ENCODE measurements around the gene CLTB.

CLTB gene

DNA sequence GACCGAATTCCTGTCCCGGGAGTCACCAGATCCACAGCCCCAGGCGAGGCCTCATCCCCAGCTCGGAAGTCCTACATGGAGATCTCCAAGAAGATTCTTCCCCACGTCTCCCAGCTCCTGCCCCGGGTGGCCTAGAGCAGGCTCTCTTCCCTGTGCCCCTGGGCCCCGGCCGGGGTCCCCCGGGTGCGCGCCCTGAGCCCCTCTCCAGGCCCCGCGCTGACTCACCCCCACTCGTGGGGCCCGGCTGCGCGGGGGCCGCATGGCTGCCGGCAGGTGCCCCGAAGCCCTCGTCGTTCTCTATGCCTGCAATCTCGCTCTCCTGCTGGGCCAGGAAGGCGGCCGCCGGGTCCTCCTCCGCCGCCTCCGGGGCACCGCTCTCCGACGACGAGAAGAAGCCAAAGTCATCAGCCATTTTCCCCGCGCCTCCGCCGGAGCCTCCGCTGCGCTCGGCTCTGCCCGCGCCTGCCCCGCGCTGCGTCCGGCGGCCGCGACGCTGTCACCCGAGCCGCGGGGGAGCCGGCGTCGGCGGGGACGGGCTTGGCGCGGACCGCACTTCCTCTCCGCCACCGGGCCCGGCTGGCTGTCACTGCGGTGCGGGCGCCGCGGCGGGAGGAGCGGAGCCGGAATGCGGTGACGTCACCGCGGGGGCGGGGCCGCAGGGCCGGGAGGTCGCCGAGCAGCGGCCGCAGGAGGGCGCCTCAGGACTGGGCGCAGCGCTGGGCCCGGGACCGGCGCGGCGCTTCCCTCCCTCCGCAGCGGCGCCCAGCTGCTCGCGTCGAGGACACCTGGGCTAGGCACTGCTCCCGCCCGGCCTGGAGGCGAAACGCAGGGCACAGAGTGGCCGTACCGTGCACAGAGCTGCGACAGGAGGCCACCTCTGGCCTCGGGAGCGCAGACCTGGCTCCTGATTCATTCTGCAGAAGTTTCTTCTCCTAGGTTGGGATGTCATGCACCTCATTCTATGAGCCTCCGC is at the start of gene CLTB:
Gene CLTB, minus strand, starts transcription at position 588 of the 973 bp plus-strand sequence. Its CDS starts 176 bp downstream, at position 412.
- ChIA-PET CTCF (interaction anchor here (0.6 to 4.8 kb wide), 33 partner anchors 10 to 686 kb away, joined by 3 to 33 read pairs (median 4); partner anchors contain the start of genes FAF2 and TSPAN17), POLR2A (interaction anchor here (0.5 kb wide), 1 partner anchor 29 kb away, joined by 3 read pairs; no protein-coding TSS in a partner anchor)
- TF ChIP-seq, protein P1, sequence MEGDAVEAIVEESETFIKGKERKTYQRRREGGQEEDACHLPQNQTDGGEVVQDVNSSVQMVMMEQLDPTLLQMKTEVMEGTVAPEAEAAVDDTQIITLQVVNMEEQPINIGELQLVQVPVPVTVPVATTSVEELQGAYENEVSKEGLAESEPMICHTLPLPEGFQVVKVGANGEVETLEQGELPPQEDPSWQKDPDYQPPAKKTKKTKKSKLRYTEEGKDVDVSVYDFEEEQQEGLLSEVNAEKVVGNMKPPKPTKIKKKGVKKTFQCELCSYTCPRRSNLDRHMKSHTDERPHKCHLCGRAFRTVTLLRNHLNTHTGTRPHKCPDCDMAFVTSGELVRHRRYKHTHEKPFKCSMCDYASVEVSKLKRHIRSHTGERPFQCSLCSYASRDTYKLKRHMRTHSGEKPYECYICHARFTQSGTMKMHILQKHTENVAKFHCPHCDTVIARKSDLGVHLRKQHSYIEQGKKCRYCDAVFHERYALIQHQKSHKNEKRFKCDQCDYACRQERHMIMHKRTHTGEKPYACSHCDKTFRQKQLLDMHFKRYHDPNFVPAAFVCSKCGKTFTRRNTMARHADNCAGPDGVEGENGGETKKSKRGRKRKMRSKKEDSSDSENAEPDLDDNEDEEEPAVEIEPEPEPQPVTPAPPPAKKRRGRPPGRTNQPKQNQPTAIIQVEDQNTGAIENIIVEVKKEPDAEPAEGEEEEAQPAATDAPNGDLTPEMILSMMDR (IDR thresholded peaks at IDR 0.05; ENCODE audit: control extremely low read depth, extremely low read depth, low read depth, missing control alignments), result peak; percentile 87
- DNase-seq (ENCODE audit: extremely low spot score), result peak; percentile 95

- ChIA-PET POLR2A (no interaction called here), CTCF (interaction anchor here (0.7 to 7.2 kb wide), 2 partner anchors 12 to 13 kb away, joined by 3 to 47 read pairs; partner anchors contain the start of gene FAF2)
- TF ChIP-seq, protein P1 (IDR thresholded peaks at IDR 0.05; ENCODE audit: control extremely low read depth, extremely low read depth, low read depth, missing control alignments), result no peak
Measured at GRCh38 chr5:176463113-176463764, 46.9 kb upstream of the CLTB start.

DNA sequence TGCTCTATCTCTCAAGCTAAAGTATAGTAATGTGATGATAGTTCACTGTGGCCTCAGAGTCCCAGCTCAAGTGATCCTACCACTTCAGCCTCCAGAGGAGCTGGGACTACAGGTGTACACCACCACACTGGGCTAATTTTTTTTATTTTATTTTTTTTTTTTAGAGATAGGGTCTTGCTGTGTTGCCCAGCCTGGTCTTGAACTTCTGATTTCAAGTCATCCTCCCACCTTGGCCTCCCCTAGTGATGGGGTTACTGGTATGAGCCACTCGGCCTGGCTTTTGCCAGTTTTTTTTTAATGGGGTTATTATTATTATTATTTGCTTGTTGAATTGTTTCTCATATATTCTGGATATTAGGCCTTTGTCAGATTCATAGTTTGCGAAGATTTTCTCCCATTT is 45.0 kb upstream of the CLTB start:
- POLR2A ChIA-PET, result interaction anchor here (0.6 kb wide), 1 partner anchor 78 kb away, joined by 3 read pairs; no protein-coding TSS in a partner anchor
- CTCF ChIA-PET, result interaction anchor here (7.2 kb wide), 1 partner anchor 11 kb away, joined by 47 read pairs; the partner anchor contains the start of gene FAF2
- no peak for DNase-seq (ENCODE audit: extremely low spot score)
- TF ChIP-seq, protein P1 (IDR thresholded peaks at IDR 0.05; ENCODE audit: control extremely low read depth, extremely low read depth, low read depth, missing control alignments), result no peak

More at GRCh38 chr5:176463113-176463764, 46.9 kb upstream of the CLTB start:
- DNase-seq (ENCODE audit: extremely low spot score), result no peak

DNA sequence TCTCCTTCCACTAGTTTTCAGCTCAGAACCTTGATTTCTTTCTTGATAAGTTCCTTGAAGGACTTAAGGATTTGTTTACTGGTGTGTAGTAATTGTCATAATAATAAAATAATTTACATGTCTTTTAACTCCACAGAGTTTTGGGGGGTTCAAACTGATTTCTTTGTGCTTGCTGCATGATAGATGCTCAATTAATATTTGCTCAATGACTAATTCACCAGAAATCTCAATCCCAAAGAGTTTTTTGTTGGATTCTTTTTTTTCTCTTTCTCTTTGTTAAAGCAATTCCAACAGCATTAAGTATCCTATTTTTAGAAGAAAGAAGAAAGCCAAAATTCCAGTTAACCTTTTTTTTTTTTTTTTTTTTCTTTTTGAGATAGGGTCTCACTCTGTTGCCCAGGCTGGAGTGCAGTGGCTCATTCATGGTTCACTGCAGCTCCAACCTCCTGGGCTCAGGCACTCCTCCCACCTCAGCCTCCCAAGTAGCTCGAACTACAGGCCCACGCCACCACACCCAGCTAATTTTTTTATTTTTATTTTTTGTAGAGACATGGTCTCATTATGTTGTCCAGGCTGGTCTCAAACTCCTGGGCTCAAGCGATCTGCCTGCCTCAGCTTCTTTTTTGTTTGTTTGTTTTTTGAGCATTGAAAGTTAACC is 42.7 kb upstream of the CLTB start:
- TF ChIP-seq, protein P1 (IDR thresholded peaks at IDR 0.05; ENCODE audit: control extremely low read depth, extremely low read depth, low read depth, missing control alignments), result no peak
- DNase-seq (ENCODE audit: extremely low spot score), result no peak
- ChIA-PET POLR2A (no interaction called here), CTCF (interaction anchor here (1.0 to 7.2 kb wide), 2 partner anchors 9 to 86 kb away, joined by 3 to 47 read pairs; partner anchors contain the start of gene FAF2)

DNA sequence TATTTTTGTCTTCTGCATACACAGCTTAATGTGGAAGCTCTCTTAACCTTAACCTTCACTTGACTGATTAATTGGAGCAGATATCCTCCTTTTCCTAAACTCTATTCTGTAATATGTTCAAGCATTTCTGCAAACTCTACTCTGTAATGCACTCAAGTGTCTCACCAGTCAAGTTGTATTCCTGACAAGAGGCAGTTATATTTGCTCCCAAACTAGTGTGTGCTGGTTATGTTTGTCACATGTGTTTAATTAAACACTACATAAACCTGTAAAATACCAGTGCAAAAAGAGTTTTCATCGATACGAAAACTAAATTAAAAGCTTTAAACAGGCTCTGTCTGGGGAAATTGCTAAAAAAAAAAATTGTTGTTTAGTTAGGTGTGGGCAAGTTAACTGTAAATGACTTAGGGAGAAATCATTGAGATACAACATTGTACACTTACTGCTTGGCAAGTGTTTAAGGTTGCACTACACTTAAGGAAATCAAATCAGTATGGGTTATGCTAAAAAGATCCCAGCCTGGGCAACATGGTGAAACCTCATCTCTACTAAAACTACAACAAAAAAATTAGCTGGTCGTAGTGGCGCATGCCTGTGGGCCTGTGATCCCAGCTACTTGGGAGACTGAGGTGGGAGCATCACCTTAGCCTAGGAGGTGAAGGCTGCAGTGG is 38.5 kb upstream of the CLTB start:
- CTCF ChIA-PET, result interaction anchor here (2.2 kb wide), 1 partner anchor 14 kb away, joined by 5 read pairs; no protein-coding TSS in a partner anchor

More for the DNA sequence above, 38.5 kb upstream of the CLTB start:
- POLR2A ChIA-PET, result no interaction called here
- no peak for DNase-seq (ENCODE audit: extremely low spot score)
- TF ChIP-seq, protein P1 (IDR thresholded peaks at IDR 0.05; ENCODE audit: control extremely low read depth, extremely low read depth, low read depth, missing control alignments), result no peak
